HL-60/S4 treated with retinoic acid at 250 ng/mL for 4 days and 3 days (cell line): ENCODE measurements around the gene PUDP.
"Not testable (repeated sequence)": the region's sequence is repeated elsewhere in the genome, so short reads cannot be mapped to it uniquely, and the experiment has no call there.

Source experiments
- in situ Hi-C: fragments of 300-500 bp; cut with MboI; formaldehyde crosslinking; loops from 2 replicates; pipeline ENCODE4 v1.7.0; 2022; ENCODE audit warnings: low sequenced_read_pairs

The PUDP gene

GRCh38 chrX:7045238-7045955 is 102.6 kb downstream of the PUDP start:
- in situ Hi-C loops: no loop called here

DNA sequence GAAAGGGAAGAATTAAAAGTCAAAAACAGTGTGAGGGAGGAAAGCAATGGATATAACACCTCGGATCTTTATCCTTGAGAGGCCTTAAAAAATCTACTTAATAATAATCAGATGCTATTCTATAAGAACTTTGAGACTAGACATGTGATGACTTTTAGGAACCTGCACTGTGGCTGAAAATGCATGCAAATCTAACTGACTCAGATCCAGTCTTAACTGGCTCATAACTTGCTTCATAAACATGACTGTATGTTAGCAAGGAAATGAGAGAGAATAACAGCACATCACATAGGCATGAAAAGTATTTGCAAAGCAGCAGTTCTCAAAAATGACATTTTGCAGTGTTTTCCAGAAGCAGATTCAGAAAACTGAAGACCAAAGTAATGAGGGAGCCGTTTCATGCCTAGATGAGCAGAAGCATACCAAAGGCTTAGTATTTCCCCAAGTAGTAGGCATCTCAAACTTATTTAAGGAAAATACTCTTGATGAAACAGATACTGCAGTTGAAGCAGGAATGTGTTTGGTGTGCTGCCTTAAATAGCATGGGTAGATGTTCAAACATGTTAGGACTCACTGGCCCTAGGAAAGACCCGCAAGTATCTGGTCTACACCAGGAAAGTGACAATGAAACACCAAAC is 104.0 kb downstream of the PUDP start:
- in situ Hi-C loops: not testable (repeated sequence)

GRCh38 chrX:7028246-7028645 is 119.7 kb downstream of the PUDP start:
- in situ Hi-C loops: no loop called here

DNA sequence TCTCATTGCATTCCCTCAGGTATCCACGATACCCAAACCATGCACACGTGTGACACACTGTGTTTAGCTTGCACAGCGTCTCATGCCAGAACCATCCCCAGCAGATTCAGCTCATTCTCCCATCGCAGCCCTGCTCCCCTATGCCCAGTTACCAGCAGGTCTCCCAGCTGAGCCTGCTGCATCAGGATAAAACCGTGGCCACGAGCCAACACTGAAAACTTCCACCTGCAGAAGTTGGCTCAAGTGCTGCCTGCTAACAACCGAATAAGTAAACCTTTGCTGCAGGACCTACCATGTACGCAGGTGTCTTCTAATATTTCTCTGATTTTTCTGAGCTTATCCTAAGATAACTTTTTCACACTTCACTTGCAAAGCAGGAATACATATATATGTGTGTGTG is 120.9 kb downstream of the PUDP start:
- in situ Hi-C loops: no loop called here

GRCh38 chrX:7026365-7026764 is 121.6 kb downstream of the PUDP start:
- in situ Hi-C loops: not testable (repeated sequence)

DNA sequence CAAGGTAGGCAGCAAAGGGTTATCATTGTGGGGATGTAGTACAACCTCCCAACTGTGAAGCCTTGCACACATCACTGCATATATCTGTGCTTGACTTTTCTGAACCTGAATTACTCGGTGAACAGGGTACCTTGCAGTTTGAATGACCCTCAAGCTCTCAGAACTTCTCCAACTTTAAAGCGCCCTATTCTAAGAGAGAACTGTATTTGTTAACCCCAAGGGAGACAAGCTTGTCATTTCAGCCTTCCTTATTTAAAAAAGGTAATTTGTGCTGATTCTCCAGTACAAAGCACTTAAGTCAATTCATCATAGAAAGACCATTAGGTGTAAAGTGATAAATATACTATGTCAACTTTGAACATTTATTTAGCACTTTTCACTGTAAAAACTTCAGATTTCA is 122.5 kb downstream of the PUDP start:
- in situ Hi-C loops: no loop called here

DNA sequence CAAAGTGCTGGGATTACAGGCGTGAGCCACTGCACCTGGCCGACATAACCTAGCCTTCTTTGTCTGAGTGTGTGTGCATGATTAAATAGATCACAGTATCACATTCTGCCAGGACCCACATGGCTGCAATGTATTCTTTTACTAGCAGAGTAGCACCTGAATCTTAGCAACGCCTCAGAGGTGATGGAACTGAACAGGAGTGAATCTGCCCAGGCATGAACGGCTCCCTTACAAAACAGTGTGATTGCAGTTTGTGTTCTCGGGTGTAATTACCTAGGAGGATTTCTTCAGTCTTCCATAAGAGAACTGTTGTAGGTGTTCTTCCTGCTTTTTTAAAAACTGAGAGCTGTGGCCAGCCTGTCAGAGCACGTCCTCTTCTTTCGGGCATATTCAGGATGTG is 123.1 kb downstream of the PUDP start:
- in situ Hi-C loops: no loop called here

DNA sequence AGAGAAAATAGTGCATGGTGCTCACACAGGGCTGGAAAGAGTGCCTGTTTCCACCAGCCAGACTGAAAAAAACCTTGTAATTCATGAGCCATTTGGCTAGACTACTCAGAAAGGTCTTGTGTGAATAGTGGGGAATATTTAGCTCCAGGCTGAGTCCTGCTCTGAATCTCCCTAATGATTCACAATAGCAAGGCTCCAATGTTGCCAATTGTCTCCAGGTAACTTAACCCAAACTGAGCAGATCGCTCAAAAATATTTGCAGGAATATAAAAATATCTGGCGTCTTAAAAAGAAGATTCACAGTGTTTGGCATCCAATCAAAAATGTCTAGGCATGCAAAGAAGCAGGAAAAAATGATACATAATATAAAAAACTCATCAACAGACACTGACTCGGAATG is 125.0 kb downstream of the PUDP start:
- in situ Hi-C loops: not testable (repeated sequence)

- in situ Hi-C loops: no loop called here
Observed at GRCh38 chrX:7021991-7022390, 126.0 kb downstream of the PUDP start.

DNA sequence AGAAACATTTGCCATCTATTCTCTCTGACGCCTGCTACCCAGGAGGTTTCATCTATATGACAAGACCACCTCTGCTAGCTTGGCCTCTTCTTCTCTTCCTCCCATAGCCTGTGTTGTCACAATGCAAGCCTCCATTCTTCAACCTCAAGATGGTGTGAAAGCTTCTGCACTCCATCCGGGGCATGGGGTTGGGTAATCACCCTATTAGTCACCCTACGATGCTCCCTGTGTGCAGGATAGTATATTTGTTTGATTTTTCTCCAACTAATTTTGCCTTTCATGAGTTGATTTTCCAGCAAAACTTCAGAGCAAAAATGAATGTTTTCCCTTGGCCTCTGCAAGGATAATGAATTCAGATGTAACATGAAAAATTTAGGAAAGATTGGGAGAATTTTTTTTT is 128.4 kb downstream of the PUDP start:
- in situ Hi-C loops: no loop called here

GRCh38 chrX:7012262-7012834 is 135.6 kb downstream of the PUDP start:
- in situ Hi-C loops: not testable (repeated sequence)

GRCh38 chrX:7010897-7011296 is 137.1 kb downstream of the PUDP start:
- in situ Hi-C loops: not testable (repeated sequence)

DNA sequence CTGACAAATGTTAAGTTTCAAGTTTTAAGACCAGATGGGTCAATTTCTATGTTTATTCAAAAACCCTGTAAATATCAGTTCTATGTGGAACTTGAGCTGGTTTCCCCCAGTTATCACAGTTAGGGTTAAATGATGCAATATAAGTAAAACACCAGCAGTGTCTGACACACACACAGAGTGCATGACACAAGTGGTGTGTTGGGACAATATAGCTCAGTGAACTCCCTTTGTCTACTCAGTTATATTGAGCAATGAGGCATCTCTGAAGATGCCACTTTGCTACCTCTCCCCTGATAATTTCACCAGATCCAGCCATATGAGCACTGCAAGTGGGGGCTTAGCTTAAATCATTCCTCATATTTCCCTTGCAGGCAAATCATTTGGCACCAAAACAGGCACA is 140.6 kb downstream of the PUDP start:
- in situ Hi-C loops: not testable (repeated sequence)
